Raji (cell line): ENCODE measurements around the gene ADARB1.

Experiments used
- POLR2A ChIP-seq: IDR thresholded peaks from 2 replicates; pipeline ENCODE4 v1.6.1; 2011; ENCODE audit warnings: low read depth, low read length, control low read depth; ENCODE audit not compliant: insufficient read depth

The ADARB1 gene

DNA sequence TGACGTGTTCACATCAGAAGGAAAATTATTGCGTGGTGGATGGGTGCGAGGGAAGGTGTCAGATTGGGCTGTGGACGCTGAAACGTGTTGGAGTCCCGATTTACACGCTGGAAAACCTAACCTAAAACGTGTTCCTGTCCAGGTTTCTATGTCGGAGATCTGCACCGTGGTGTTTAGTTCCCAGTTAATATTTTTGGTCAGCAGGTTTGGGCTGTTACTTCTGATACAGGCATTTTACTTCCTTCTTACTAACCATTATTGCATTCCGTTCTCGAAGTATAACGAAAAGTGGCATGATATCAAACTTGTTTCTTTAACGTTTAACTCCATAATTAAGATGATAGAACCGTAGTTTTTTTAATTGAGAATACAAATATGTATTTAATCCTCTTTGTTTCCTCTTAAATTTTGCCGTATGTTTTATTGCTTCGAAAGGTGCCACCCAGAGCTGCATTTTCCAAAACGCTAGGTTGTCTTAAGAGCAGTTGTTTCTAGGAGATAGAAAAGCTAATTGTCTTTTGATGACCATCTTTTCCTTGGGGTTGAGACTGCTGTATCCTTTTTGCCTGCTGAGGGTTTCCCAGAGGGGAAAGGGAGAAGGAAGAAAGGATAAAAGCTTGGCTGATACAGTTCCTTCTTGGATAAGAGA, 1.3 kb downstream of the ADARB1 start:
- no peak for TF ChIP-seq POLR2A

DNA sequence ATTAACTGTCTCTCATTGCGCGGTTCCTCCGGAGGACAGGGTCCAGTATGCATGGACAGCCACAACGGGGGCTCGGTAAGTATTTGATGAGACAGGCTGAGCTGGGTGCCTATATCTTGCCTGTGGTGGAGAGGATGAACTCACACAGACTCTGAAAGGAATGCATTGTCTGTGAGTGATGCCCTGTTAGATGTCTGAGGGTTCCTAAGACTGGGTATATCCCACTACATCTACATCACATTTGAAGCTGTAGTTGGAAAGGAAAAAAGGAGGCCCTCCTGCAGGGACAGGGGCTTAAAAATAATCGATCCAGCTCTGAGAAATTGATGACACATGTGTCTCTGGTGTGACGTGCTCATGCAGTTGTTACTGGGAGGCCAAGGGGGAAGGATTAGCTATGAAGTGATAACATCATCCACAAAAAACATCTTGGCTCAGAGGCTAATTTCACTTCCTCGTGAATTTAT, 1.9 kb downstream of the ADARB1 start:
- no peak for TF ChIP-seq POLR2A

- TF ChIP-seq POLR2A, result no peak
These were observed 4.0 kb downstream of the ADARB1 start for GRCh38 chr21:45078371-45078770.

DNA sequence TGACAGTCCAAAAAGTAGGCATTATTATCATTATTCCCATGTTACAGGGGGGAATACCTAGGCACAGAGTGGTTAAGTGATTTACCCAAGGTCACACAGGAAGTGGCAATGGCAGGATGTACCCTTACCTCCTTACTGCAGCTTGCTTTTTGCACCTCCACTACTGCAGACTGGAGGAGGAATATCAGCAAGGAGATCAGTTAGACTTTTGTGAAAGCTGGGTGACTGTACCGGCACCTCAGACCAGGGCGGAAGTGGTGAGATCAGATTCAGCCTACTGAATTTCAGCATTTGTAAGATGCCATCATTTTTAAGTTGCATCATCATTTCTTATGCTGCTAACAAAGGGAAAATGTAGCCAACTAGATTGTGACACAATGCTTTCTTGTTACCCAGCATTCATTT, 4.5 kb downstream of the ADARB1 start:
- no peak for TF ChIP-seq POLR2A

- no peak for TF ChIP-seq POLR2A
These were observed 5.0 kb downstream of the ADARB1 start for GRCh38 chr21:45079351-45079750.

- no peak for TF ChIP-seq POLR2A
These were observed 5.9 kb downstream of the ADARB1 start for GRCh38 chr21:45080232-45080631.

DNA sequence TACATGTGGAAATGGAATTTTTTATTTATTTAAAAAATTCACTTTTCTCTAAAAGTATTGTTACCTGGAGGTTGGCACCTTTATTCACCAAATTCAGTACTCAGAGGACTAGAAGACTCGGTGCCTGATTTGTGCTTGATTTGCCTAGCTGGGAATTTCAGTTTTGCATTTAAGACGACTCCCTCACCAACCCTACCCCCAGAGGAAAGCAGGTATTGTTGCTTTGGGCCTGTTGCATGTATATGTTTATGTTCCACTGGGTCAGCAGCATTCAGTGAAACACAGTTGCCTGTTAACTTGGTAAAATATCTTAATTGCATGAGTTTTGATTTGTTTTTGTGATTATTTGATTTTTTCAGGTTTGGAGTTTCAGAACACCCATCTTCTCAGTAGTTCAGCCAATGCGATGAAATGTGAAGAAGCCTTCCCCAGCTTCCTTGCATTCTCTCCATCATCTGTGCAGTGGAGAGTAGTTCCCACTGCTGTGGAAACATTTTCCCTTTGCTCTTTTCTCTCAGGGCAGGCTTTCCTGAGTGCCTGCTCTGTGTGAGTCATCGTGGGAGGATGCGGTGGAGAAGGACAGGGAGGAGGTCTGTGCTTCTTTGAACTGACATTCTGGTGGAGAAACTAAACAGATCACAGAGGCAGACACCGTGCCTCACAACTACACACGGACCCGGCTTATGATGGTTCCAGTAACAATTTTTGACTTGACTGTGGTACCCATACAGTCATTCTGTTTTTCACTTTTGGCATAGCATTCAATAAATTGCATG, 6.4 kb downstream of the ADARB1 start:
- no peak for TF ChIP-seq POLR2A

DNA sequence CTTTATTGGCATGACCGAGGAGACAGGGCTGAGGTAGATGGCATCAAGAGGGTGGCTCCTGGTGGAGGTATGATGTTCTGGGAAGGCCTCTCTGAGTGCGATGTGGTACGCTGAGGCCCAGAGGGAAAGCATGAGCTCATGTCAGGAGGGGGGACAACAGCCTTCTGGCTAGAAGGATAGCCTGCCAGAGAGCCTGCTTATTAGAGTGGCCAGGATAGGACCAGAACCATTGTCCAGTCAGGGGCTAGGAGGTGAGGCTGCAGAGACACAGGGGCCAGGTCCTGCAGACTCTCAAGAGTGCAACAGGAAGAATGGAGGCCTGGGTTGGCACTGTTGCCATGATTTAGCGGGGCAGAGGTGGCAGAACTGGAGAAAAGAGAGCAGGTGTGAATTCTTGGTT, 7.3 kb downstream of the ADARB1 start:
- TF ChIP-seq POLR2A, result no peak

DNA sequence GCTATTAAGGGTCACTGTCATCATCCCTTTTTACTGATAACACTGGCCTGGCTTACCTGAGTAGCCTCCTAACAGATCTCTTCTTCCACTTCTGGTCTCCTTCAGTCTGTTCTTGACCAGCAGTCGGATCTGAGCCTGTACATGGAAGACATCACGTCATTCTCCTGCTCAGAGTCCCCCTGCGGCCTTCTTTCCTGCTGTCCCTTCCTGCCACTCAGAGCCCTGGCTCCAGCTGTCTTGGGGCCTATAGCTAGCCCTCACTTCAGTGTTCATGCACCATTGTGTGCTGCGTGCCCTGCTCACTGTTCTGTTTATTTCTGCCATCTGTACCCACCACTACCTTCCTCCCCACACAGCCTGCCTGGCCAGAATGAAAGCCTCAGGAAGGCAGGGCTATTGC, 8.4 kb downstream of the ADARB1 start:
- no peak for TF ChIP-seq POLR2A

GRCh38 chr21:45084121-45084520, 9.7 kb downstream of the ADARB1 start:
- no peak for TF ChIP-seq POLR2A

- no peak for TF ChIP-seq POLR2A
These were observed 10.6 kb downstream of the ADARB1 start for GRCh38 chr21:45084881-45085536.

DNA sequence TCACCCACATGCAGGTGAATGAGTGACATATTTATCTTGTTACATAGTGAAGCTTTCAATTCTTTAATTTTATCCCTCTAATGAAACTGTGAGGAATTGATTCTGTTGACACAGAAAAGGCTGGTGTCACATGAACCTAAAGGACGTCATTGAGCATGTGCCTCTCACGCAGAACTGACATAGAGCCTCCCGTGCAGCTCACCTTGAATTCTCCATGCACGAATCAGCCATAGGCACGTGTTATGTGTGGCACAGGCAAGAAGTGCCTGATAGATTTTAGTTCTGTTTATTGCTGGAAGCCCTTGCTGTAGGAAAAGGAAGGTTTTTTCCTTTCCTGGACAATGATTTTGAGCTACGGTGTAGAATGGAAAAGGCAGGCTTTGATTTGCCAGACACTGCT, 11.3 kb downstream of the ADARB1 start:
- no peak for TF ChIP-seq POLR2A

- TF ChIP-seq POLR2A, result no peak
These were observed 12.1 kb downstream of the ADARB1 start for GRCh38 chr21:45086337-45086958.

DNA sequence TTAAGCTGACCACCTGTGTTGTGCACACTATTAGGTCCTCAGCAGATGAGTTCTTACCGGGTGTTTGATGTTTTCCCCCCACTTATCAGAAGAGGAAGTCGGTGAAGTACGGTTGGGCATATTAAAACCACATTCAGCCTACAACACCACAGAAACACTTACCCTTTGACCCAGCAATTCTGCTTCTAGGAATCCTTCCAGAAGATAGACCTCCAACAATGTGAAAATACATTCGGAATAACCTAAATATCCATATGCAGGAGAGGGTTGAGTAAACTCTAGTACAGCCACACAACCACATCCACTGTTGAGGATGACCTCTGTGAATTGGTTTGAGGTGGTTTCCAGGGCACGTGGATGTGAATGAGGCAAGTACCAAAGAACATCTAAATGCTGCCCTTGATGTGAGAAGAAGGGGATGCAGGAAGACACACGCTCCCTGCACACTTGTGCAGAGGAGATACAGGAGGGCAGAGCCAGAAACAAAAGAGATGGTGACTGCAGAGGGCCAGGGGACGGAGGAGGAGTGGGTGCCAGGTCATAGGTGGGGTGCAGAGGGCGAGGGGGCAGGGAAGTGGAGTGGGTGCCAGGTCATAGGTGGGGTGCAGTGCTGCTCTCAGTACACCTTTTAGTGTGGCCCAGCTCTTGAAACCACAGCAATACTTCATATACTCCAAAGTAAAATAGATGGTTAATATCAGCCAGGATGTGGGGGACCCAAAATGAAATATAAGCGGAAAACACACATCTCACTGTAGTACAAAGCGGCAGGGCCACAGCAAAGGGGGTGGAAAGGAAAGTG, 12.8 kb downstream of the ADARB1 start:
- TF ChIP-seq POLR2A, result no peak

DNA sequence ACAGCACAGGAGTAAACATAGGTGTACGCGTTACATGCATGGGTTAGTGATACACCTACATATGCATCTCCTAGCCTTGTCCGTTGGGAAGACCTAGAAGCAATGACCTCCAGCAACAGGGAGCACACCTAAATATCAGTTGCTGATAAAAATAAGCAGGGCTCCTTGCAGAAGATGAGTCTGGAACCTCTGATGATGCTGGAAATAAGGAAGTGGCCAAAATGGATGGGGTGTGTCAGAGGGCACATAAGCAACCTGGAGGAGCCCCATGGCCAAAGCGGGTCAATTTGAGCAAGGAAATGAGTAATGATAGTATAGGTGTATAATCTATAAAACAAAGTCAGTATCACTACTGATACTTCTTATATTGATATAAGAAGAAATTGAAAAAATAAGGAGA, 13.7 kb downstream of the ADARB1 start:
- no peak for TF ChIP-seq POLR2A
